GM12865 (cell line): ENCODE data around the gene MYOM3.

Source experiments
- DNase-seq: peaks from one replicate; pipeline ENCODE4 v3.0.0; 2010; ENCODE audit warnings: low read depth
- H3K4me3 ChIP-seq: 2 replicates; pipeline ENCODE4 v1.5.1; 2011; ENCODE audit warnings: mild to moderate bottlenecking, low read depth, low read length, control low read depth
- CTCF ChIP-seq: IDR thresholded peaks from 2 replicates; pipeline ENCODE4 v1.5.1; 2011; ENCODE audit warnings: low read length, control low read depth, low read depth, inconsistent platforms; ENCODE audit not compliant: insufficient read depth; ENCODE audit errors: missing control alignments

Gene MYOM3

GRCh38 chr1:24085546-24085945, 26.4 kb downstream of the MYOM3 start:
- TF ChIP-seq CTCF, result no peak
- DNase-seq, result no peak

GRCh38 chr1:24085007-24085406, 26.9 kb downstream of the MYOM3 start:
- H3K4me3 ChIP-seq, result no peak overlapping the region
- TF ChIP-seq CTCF, result no peak
- no peak for DNase-seq

More at GRCh38 chr1:24085546-24085945, 26.4 kb downstream of the MYOM3 start:
- H3K4me3 ChIP-seq, result no peak overlapping the region

GRCh38 chr1:24084050-24084449, 27.9 kb downstream of the MYOM3 start:
- no peak for TF ChIP-seq CTCF
- no peak overlapping the region for H3K4me3 ChIP-seq
- no peak for DNase-seq

- no peak for DNase-seq
- TF ChIP-seq CTCF, result no peak
- H3K4me3 ChIP-seq, result no peak overlapping the region
These were observed 29.6 kb downstream of the MYOM3 start for GRCh38 chr1:24082372-24082771.

- no peak overlapping the region for H3K4me3 ChIP-seq
- no peak for DNase-seq
- TF ChIP-seq CTCF, result no peak
These were observed 30.7 kb downstream of the MYOM3 start for GRCh38 chr1:24081190-24081589.

- DNase-seq, result no peak
- no peak for TF ChIP-seq CTCF
- no peak overlapping the region for H3K4me3 ChIP-seq
These were observed 31.8 kb downstream of the MYOM3 start for GRCh38 chr1:24080131-24080530.

GRCh38 chr1:24077278-24077978, 34.5 kb downstream of the MYOM3 start:
- TF ChIP-seq CTCF, result no peak

More at GRCh38 chr1:24077278-24077978, 34.5 kb downstream of the MYOM3 start:
- no peak overlapping the region for H3K4me3 ChIP-seq
- DNase-seq, result no peak
